Suppressor macrophage treated with lipopolysaccharide for 1 hour (primary cell): ENCODE measurements around the gene TIPRL.

Experiments used
- DNase-seq, 3 donors: peaks; one replicate each; pipeline ENCODE4 v3.0.0-alpha.2; 2020 to 2022

TIPRL gene

DNA sequence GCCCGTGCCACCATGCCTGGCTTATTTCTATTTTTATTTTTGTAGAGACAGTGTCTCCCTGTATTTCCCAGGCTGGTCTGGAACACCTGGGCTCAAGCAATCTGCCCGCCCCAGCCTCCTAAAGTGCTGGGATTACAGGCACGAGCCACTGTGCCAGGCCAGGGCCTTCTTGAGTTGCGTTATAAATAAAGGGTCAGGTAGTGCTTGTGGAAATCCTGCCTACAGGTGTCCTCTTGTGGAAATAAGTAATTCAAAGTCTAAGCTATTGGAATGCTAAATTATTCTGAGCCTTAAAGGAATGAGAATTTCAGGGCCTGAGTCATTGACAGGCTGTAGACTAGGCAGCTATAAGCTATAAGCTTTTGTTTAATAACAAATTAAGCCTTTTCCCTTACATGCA lies 38.9 kb downstream of the TIPRL start:
- DNase-seq: no peak

DNA sequence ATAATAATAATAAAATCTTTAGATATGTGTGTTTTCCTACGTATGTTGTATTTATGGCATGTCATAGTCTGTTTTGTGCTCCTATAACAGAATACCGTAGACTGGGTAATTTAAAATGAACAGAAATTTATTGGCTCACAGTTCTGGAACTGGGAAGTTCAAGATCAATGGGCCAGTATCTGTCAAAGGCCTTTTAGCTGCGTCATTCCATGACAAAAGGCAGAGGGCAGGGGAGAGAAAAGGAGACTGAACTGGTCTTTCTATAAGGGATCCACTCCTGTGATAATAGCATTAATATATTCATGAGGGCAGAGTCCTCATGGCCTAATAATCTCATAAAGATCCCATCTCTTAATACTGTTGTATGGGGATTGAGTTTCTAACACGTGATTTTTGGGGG lies 39.9 kb downstream of the TIPRL start:
- DNase-seq: no peak

DNA sequence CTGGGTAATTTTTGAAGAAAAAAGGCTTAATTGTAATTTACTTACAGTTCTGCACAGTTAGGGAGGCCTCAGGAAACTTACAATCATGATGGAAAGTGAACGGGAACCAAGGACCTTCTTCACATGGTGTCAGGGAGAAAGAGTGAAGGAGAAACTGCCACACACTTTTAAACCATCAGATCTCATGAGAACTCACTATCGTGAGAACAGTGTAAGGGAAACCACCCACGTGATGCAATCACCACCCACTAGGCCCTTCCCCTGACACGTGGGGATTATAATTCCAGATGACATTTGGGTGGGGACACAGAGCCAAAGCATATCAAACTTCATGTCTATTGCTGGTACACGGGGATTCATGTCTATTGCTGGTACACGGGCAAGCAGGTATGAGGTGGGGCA lies 41.7 kb downstream of the TIPRL start:
- DNase-seq: peak; percentile 41 to 46 (median 42)

DNA sequence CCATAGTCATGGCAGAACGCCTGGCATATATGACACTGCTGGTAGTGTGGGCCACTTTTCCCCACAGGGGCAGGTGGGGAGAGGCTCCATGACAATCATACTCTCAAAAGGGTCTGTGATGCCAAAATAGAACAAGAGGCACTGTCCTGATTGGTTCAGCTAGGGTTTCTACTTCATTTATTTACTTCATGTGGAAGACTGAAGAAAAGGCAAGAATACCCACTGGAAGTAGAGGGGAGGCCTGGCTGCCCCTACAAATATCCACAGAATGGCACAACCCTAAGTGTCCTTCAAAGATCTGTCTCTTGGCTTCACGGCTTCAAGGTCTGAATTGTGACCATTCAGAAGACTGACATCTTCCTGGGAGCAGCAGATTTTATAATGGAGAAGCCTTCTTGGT lies 42.5 kb downstream of the TIPRL start:
- DNase-seq: no peak

DNA sequence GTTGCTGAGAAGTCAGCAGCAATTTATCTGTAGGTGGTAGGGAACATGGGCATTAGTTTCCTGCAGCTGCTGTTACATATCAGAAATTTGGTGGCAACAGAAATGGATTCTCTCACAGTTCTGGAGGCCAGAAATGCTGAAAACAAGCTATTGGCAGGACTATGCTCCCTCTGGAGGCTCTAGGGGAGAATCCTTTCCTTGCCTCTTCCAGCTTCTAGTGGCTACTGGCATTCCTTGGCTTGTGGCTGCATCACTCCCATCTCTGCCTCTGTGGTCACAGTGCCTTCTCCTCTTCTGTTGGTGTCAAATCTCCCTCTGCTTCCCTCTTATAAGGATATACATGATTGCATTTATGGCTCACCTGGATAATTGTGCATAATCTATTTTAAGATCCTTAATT lies 44.5 kb downstream of the TIPRL start:
- DNase-seq: no peak

DNA sequence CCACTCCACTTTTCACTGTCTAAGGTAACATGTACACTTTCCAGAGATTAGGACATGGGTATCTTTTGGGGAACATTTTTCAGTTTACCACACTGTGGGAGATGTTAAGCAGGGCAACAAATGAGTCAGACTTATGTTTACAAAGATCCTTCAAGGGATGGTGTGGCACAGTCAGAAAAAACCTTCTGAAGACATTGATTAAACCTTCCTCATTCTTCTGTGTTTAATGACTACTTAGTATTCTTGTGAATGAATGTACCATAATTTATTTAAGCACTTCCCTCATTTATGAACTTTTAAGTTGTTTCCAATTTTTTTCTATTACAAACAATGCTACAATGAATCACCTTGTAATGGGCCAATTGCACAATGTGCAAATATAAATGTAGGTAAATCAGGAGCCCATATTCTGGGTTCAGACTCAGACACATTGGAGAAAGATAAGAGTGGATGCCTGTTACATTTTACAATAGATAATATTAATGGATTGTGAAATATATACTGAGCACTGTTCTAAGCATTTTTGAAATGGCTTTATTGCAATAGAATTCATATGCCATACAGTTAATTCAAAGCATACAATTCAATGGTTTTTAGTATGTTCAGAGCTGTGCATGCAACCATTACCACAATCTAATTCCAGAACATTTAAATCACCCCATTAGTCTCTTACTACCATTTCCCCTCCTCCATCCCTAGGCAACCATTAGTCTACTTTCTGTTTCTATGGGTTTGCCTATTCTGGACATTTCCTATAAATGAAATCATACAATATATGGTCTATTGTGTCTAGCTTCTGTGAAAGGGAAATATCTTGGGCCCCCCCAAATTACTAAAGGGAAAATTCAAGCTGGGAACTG lies 45.1 kb downstream of the TIPRL start:
- DNase-seq: peak; percentile 17 to 70 (median 24)

DNA sequence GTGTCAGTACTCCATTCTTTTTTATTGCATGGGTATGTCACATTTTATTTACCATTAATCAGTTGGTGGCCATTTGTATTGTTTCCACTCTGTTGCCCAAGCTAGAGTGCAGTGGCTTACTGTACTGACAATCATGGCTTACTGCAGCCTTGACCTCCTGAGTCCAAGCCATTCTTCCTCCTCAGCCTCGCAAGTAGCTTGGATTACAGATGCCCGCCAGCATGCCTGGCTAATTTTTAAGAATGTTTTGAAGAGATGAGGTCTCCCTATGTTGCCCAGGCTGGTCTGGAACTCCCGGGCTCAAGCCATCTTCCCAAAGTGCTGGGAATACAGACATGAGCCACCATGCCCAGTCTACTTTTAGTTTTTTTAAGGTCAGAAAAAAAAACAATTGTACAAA lies 46.2 kb downstream of the TIPRL start:
- no peak for DNase-seq

DNA sequence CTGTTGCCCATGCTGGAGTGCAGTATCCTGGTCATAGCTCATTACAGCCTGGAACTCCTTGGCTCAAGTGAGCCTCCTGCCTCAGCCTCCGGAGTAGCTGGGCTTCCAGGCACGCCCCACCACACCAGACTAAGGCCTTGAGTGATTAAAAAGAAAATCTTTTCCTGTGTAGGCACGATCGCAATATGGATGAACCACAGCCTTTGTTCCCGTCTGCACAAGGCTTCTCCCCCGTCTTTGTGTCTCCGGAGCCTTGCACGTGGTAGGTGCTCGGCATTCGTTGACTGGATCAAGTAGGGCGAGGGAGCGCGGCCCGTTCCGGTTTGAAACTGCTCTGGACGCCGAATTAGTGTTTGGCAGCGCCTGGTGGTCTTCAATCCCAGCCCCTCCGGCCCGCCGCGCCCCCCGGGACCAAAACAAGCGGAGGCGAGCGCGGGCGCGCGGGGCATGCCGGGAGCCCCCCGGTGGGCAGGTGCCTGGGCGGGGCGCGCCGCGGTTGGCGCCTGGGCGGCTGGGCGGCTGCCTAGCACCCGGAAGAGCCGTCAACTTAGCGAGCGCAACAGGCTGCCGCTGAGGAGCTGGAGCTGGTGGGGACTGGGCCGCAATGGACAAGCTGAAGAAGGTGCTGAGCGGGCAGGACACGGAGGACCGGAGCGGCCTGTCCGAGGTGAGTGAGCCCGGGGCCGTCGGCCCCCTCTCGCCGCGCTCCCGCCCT lies 46.9 kb downstream of the TIPRL start, which contains the start of gene SFT2D2:
SFT2D2 (plus strand) TSS at position 529 of the 715 bp plus-strand sequence; CDS start at position 605, 76 bp downstream.
- peak; percentile 84 to 93 (median 86) for DNase-seq

DNA sequence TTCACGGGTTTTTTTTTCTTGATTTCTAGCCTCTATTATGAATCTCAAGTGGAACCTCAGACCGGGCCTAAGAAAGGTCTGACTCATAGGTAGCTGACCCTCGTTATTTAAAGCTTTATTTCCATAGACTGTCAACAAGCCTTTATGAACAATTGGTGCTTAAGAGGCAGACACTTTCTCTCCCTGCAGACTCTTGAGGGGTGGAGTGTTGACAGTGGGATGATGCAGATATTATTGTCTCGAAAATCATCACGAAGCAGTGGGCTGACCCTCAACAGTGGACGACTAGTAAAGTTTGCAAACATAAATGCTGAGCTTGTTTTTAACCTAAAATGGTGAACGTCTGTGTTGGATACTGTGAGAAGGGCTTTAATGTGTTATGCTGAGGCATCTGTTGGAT lies 48.9 kb downstream of the TIPRL start:
- DNase-seq: peak in 1 of 3 donors; percentile 26

DNA sequence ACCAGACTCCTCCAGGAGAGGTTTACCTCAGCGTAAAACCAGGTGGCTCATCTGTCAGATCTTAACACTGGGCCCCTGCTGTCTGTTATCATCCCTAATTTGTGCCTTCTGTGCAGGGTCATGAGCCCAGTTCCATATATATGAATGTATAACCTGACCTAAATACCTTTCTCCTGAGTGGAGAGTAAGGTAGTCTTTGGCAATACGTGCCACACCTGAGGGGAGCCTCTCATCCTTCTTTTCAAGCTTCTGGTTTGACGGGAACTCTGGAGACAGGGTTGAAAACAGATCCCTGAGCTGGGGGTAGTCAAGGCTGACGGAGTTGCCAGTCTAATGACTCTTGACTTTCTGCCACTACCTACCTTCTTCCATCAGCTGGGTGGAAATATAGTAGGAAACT lies 51.1 kb downstream of the TIPRL start:
- no peak for DNase-seq

DNA sequence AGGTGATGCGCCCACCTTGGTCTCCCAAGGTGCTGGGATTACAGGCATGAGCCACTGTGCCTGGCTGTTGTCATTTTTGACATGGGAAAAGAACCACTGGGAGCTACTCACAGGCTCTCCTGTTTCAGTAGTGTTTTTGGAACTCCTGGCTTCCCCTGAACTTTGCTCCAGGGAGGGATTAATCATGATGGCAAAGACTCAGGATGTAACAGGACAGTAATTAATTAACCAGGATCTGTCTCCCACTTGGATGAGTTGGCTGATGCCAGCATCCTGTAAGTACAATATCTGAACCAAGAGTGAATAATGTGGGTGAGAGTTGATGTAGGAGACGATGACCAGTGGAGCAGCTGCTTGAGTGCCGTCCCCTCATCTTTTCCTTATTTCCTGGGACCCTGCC lies 51.9 kb downstream of the TIPRL start:
- no peak for DNase-seq

DNA sequence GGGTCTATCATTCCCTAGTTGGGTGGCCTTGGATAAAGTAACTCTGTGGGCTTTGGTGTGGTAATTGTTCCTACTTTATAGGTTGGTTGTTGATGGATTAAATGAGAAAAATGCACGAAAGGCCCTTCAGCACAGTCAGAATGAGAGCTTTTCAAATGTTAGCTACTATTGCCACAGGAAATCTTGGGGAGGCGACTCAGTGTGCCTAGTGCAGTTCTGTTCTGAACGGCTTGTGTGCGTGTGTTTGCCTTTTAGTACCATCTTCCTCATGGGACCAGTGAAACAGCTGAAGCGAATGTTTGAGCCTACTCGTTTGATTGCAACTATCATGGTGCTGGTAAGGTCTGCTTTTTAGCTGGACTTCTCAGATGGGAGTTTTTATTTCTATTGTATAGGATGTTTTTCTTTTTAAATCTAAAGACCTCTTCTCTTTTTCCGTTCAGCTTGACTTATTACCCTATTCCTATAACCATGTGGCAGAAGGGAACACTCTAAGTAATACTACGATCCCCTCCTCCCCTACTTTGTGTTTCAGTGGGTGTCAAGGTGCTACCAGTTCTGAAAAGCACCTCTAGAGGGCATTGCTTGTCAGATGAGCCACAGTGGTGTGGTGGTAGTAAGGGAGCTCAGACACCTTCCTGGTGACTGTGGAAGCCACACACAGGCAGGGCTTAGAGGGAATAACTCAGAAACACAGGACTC lies 56.2 kb downstream of the TIPRL start:
- peak in 2 of 3 donors; percentile 39 to 43 for DNase-seq

DNA sequence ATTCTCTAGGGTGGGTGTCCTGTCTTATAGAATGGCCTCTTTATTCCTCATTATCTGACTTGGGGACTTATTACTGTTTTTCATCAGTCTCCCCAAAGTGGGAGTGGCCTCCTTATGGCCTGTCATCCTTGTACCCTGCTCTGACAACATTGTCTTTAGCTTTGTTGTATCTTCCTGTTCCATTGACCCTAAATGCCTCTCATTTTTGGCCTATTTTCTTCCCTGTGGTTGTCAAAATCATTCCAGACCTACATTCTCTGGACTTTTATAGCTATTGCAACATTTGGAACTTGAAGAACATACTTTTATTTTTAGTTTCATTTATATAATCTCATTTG lies 56.8 kb downstream of the TIPRL start:
- DNase-seq: no peak

DNA sequence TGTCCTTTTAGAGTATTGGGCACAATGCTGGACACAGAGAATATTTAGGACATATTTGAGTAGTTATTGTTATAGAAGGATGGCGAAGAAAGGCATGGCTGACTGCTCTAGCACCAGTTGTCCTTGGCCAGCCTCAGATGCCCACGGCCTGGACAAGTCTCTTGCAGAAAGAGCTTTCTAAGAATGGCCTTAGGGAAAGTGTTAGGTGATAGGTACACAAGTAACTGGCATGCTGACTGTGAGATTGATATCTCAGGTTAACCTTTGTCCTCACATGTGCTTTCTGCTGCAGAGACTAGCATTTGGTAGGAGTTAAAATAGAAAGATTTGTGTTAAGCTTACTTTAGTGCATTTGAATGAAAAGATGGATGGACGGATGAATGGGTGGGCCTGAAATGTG lies 57.2 kb downstream of the TIPRL start:
- no peak for DNase-seq

DNA sequence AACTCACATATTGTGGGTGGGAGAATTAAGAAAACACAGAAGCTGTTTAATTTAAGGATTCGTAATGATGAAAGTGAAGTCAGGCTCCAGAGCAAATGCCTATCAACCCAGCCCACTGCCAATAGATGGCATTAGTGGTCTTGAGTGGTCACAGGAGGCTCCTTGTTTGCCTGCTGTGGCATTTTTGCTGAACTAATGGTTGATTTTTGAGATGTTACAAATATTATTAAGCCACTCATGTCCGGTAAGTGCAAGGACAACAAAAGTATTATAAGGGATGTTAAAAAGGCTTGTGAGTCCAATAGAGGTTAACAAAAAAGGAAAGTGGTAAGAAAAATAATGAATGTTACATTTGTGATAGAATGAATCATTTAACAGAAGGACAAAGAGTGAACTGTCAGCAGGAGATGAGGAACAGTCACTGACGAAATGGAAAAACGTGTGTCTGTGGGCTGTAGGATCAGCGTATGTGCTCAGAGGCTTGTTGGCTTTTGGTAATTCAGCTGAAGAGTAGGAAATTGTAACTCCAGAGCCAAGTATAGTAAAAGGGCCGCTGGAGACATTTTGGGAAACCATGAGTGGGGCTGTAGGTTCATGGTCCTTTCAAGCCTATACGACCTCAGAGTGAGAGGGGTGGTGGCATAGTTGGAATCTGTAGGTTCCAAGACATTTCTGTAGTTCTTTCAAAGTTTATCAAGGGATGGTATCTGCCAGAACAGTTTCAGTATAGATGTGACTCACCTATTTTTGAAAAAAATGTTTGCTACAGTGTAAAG lies 58.3 kb downstream of the TIPRL start:
- no peak for DNase-seq

DNA sequence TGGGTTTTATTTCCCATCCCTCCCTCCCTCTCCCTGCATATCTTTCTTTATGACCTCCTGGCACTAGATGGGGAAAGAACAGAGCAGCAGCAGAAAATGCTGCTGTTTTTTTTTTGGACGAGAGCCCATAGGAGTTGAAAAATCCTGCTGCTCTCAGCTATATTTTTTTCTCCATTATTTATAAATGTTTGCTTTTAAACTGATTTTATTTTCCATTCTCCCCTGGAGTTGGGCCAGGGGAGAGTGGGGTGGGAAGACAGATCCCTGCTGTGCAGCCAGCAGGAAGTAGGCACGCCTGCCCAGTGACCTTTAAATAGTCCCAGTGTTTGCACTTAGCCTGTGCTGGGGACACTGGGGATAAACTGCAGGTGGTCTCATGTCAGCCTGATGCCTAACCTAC lies 64.4 kb downstream of the TIPRL start:
- DNase-seq: no peak

DNA sequence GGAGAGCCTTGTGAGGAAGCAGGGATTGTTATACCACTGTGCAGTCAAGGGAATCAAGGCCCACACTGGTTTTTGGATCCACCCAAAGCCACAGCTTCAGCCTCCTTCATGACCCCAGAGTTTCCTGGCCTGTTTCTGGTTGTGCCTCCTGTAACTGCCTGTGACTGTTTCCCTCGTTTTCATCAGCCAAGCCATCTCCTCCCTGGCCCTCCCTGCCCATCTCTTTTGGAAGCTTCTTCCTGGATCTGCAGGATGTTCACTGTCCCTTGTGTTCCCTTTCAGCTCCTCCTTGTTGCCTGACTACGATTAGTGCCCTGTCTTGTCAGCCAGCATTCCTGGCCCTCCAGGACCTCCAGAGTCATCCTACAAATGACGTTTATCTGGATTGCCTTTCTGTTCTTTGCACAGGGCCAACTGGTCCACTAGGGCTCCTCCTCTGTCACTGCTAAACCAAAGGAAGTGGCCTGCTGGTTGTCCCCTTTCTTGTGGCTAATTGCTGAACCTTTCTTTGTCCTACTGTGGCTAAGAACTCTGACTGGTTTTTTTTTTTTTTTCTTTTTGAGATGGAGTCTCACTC lies 65.0 kb downstream of the TIPRL start:
- no peak for DNase-seq

DNA sequence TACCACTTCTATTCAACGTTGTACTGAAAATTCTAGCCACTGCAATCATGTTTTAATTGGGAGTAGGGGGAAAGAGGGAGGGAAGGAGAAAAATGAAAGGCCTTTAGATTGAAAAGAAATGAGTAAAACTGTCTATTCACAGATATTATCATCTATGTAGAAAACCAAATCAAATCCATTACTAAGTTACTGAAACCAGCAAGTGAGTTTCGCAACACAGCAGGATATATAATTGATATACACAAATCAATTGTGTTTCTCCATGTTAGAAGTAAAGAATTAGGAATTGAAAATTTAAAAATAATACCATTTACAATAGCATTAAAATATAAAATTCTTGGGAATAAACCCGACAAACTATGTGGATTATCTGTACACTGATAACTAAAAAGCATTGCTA lies 66.3 kb downstream of the TIPRL start:
- DNase-seq: no peak

DNA sequence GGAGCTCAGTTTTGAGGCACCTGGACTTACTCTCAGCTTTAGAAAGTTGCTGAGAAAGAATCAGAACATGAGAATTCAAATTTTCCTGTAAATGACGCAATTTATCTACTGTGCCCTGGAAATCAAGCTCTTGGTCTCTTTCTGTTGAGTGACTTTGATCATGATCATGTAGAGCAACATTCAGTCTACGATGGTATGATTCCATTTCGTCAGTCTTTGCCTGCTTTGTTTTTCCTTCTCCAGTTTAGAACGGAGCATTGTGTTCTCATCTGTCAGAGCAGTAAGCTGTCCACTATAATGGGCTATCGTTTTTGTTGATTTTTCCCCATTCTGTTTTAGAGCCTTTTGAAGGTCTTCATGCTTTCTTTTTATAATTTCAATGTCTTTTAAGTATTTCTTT lies 67.7 kb downstream of the TIPRL start:
- no peak for DNase-seq
